ENCODE data around the gene RAB11B. TPM values are rescaled to one million over a fixed set of nuclear protein-coding genes. Genes with fewer than 3 reads are reported as not detected.
A peak's percentile ranks its signal among the peaks of the same experiment; 100 is the strongest.
"Not testable (repeated sequence)": the region's sequence is repeated elsewhere in the genome, so short reads cannot be mapped to it uniquely, and the experiment has no call there.

The RAB11B gene
- total RNA-seq, 4 donors from 2014 or later = 40.6 to 125 (median 56.8) TPM

GRCh38 chr19:8352134-8352827 lies 37.9 kb upstream of the RAB11B start:
- intact Hi-C loops (cut with DNase I; ENCODE audit: low total_unique reads) = loop anchor here (5.0 to 10.0 kb wide), 2 partner anchors 45 to 153 kb away; partner anchors contain the start of gene PRAM1
- WGBS, 2 donors = 21 to 25% methylated on average over 10 of the region's 10 CpGs
- TF ChIP-seq CTCF (IDR thresholded peaks at IDR 0.05) = no peak
- TF ChIP-seq POLR2A (IDR thresholded peaks at IDR 0.05) = no peak
- no peak overlapping the region for H3K4me3 ChIP-seq (ENCODE audit: low read depth, poor library complexity, severe bottlenecking)
- no peak for DNase-seq (ENCODE audit: low spot score in 2 of 2)

- not testable (repeated sequence) for DNase-seq (ENCODE audit: low spot score in 2 of 2); H3K4me3 ChIP-seq (ENCODE audit: low read depth, poor library complexity, severe bottlenecking)
- 38 to 57% methylated on average over 5 of the region's 5 CpGs for WGBS, 2 donors
- intact Hi-C loops (cut with DNase I; ENCODE audit: low total_unique reads) = loop anchor here (5.0 to 10.0 kb wide), 2 partner anchors 44 to 152 kb away; partner anchors contain the start of gene PRAM1
Measured at GRCh38 chr19:8352845-8353244, 37.3 kb upstream of the RAB11B start.

- H3K4me3 ChIP-seq (ENCODE audit: low read depth, poor library complexity, severe bottlenecking) = no peak overlapping the region
- 69 to 72% methylated on average over 6 of the region's 6 CpGs for WGBS, 2 donors
- TF ChIP-seq CTCF (IDR thresholded peaks at IDR 0.05) (no peak), POLR2A (IDR thresholded peaks at IDR 0.05) (no peak)
- peak in 1 of 2 donors; percentile 64 for DNase-seq (ENCODE audit: low spot score in 2 of 2)
- intact Hi-C loops (cut with DNase I; ENCODE audit: low total_unique reads) = loop anchor here (10.0 kb wide), 1 partner anchor 149 kb away; the partner anchor contains the start of gene PRAM1
Measured at GRCh38 chr19:8355631-8356402, 34.3 kb upstream of the RAB11B start.

GRCh38 chr19:8357007-8357521 lies 33.1 kb upstream of the RAB11B start:
- DNase-seq (ENCODE audit: low spot score in 2 of 2) = no peak
- intact Hi-C loops (cut with DNase I; ENCODE audit: low total_unique reads) = loop anchor here (10.0 kb wide), 1 partner anchor 148 kb away; the partner anchor contains the start of gene PRAM1

GRCh38 chr19:8358948-8359347 lies 31.2 kb upstream of the RAB11B start:
- H3K4me3 ChIP-seq (ENCODE audit: low read depth, poor library complexity, severe bottlenecking) = no peak overlapping the region
- TF ChIP-seq CTCF (IDR thresholded peaks at IDR 0.05) = no peak
- TF ChIP-seq POLR2A (IDR thresholded peaks at IDR 0.05) = no peak
- no peak for DNase-seq (ENCODE audit: low spot score in 2 of 2)
- WGBS, 2 donors = 86 to 87% methylated on average over 6 of the region's 6 CpGs
- intact Hi-C loops (cut with DNase I; ENCODE audit: low total_unique reads) = loop anchor here (10.0 kb wide), 1 partner anchor 146 kb away; the partner anchor contains the start of gene PRAM1

More at GRCh38 chr19:8357007-8357521, 33.1 kb upstream of the RAB11B start:
- 79 to 85% methylated on average over 4 of the region's 4 CpGs for WGBS, 2 donors
- TF ChIP-seq POLR2A (IDR thresholded peaks at IDR 0.05) (no peak), CTCF (IDR thresholded peaks at IDR 0.05) (peak in 1 of 3 donors; percentile 13)
- H3K4me3 ChIP-seq (ENCODE audit: low read depth, poor library complexity, severe bottlenecking) = no peak overlapping the region

- DNase-seq (ENCODE audit: low spot score in 2 of 2) = no peak
- intact Hi-C loops (cut with DNase I; ENCODE audit: low total_unique reads) = no loop called here
- H3K4me3 ChIP-seq (ENCODE audit: low read depth, poor library complexity, severe bottlenecking) = no peak overlapping the region
- no peak for TF ChIP-seq CTCF (IDR thresholded peaks at IDR 0.05)
- no peak for TF ChIP-seq POLR2A (IDR thresholded peaks at IDR 0.05)
- 76 to 86% methylated on average over 8 of the region's 8 CpGs for WGBS, 2 donors
Measured at GRCh38 chr19:8360196-8360595, 30.0 kb upstream of the RAB11B start.
